Caco-2 (cell line): ENCODE data around the gene GGA1. TPM values are rescaled to one million over a fixed set of nuclear protein-coding genes. Genes with fewer than 3 reads are reported as not detected.
"Not testable (repeated sequence)": the region's sequence is repeated elsewhere in the genome, so short reads cannot be mapped to it uniquely, and the experiment has no call there.

Source experiments
- BruUV-seq: library from RNA; stranded (reverse); fragments of 400-500 nt; replicated peaks from 2 replicates; lab custom pipeline; 2021; lab: Mats Ljungman, UMichigan
- CTCF ChIA-PET: fragments of 300-600 bp; sonication (Branson Sonifier 250); formaldehyde crosslinking; loops from one replicate; lab custom pipeline; 2022; ENCODE audit warnings: antibody characterized with exemption; lab: Charles Lee
- POLR2A ChIA-PET: fragments of 300-600 bp; sonication (Branson Sonifier 250); formaldehyde crosslinking; loops from one replicate; lab custom pipeline; 2022; ENCODE audit warnings: antibody characterized with exemption; lab: Charles Lee
- DNase-seq, 2 experiments: peaks; one replicate each; pipeline versions ENCODE4 v3.0.0 to v3.0.0-alpha.2; 2020 to 2022
- H3K27me3 ChIP-seq: replicated peaks from 2 replicates; pipeline ENCODE4 v1.6.0; 2011; ENCODE audit warnings: low read length; ENCODE audit not compliant: control insufficient read depth, insufficient read depth
- H3K36me3 ChIP-seq: 2 replicates; pipeline ENCODE4 v1.5.1; 2011; ENCODE audit warnings: low read length; ENCODE audit not compliant: control insufficient read depth, insufficient read depth
- H3K4me1 ChIP-seq: fragments of 250-450 bp; sonication (Bioruptor Pico); 2 replicates; pipeline ENCODE4 v1.5.1; 2020; ENCODE audit warnings: mild to moderate bottlenecking
- H3K4me3 ChIP-seq: 2 replicates; pipeline ENCODE4 v1.5.1; 2011; ENCODE audit warnings: low read depth, mild to moderate bottlenecking, control low read depth, low read length
- H3K9me3 ChIP-seq: fragments of 250-450 bp; sonication (Bioruptor Pico); 2 replicates; pipeline ENCODE4 v1.5.1; 2020; ENCODE audit warnings: mild to moderate bottlenecking, moderate library complexity
- H3K27ac Mint-ChIP-seq: one replicate; pipeline ENCODE4 v1.8.0; 2022; ENCODE audit warnings: mixed read lengths; ENCODE audit not compliant: unreplicated experiment
- H3K27me3 Mint-ChIP-seq: one replicate; pipeline ENCODE4 v1.8.0; 2022; ENCODE audit warnings: mixed read lengths; ENCODE audit not compliant: insufficient read depth, unreplicated experiment
- H3K36me3 Mint-ChIP-seq: one replicate; pipeline ENCODE4 v1.8.0; 2022; ENCODE audit warnings: mild to moderate bottlenecking, mixed read lengths; ENCODE audit not compliant: insufficient read depth, unreplicated experiment
- H3K4me1 Mint-ChIP-seq: one replicate; pipeline ENCODE4 v1.8.0; 2022; ENCODE audit warnings: low read depth, mixed read lengths; ENCODE audit not compliant: unreplicated experiment
- H3K4me3 Mint-ChIP-seq: one replicate; pipeline ENCODE4 v1.8.0; 2022; ENCODE audit warnings: mild to moderate bottlenecking, moderate library complexity, mixed read lengths; ENCODE audit not compliant: unreplicated experiment
- H3K9me3 Mint-ChIP-seq: one replicate; pipeline ENCODE4 v1.8.0; 2022; ENCODE audit warnings: mixed read lengths; ENCODE audit not compliant: unreplicated experiment
- CTCF ChIP-seq, 2 experiments: fragments of 200-600 bp in 1 of 2; IDR thresholded peaks; 1 replicate in 1 of 2; 2 replicates in 1 of 2; pipeline versions ENCODE4 v1.5.1 to v1.8.0; 2011 to 2022; ENCODE audit warnings: antibody characterized with exemption in 1 of 2, control low read depth in 1 of 2, inconsistent platforms in 1 of 2, low read depth in 1 of 2, low read length in 1 of 2, mild to moderate bottlenecking in 1 of 2, moderate library complexity in 1 of 2; ENCODE audit not compliant: insufficient read depth in 1 of 2, severe bottlenecking in 1 of 2, unreplicated experiment in 1 of 2
- intact Hi-C: fragments of 100-400 bp; cut with micrococcal nuclease; formaldehyde crosslinking; loops from one replicate; pipeline ENCODE4 v1.10.0; 2022; ENCODE audit not compliant: unreplicated experiment
- total RNA-seq: library from RNA; stranded (reverse); gene quantifications from 2 replicates; pipeline ENCODE4 v1.2.3, GENCODE V29; 2022

The GGA1 gene
- total RNA-seq, 1 experiment from 2014 or later, result 65.7 TPM

DNA sequence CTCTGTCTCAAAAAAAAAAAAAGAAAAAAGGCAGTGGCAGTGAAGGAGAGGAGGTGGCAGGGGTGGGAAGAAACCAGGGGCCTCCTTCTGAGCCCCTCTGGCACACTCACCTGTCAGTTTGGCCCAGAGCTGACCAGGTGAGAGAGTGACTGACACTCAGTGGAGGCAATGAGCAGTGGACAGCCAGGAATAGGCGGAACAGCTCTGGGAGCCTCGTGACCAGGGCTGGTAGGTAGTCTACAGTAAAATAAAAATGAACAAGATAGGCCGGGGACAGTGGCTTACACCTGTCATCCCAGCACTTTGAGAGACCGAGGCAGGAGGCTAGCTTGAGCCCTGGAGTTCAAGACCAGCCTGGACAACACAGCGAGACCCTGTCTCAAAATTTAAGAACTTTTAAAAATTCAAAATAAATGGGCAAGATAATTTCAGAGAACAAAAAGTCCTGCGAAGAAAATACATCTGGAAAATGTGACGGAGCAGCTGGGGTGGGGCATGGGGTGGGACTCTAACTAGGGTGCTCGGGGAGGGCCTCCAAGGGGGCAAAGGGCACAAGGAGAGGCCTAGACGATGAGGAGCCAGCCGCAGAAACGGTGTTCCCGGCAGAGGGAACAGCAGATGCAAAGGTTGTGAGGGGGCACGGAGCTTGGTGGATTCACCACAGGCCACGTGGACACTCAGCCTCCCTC lies 46.1 kb downstream of the GGA1 start:
- Histone ChIP-seq H3K9me3 (no peaks in the 10 kb centered on the region), H3K4me3 (no peak overlapping the region), H3K27me3 (no peaks in the 10 kb centered on the region), H3K36me3 (no peaks in the 10 kb centered on the region; the same call in none of the 2 replicates), H3K4me1 (peaks cover 5% of the 10 kb centered on the region; the same call in 1 of the 2 replicates)
- ChIA-PET POLR2A (no interaction called here), CTCF (interaction anchor here (0.5 kb wide), 1 partner anchor 456 kb away, joined by 5 read pairs; no protein-coding TSS in a partner anchor)
- no peak for DNase-seq
- no TSS peak for BruUV-seq
- Mint-ChIP-seq H3K27ac (peak overlapping the region; percentile 65), H3K4me1 (peaks cover 9% of the 10 kb centered on the region), H3K4me3 (no peak overlapping the region), H3K9me3 (no peaks in the 10 kb centered on the region), H3K27me3 (no peaks in the 10 kb centered on the region), H3K36me3 (peaks cover 31% of the 10 kb centered on the region)
- TF ChIP-seq CTCF (IDR thresholded peaks at IDR 0.05; ENCODE audit: insufficient read depth in 1 of 2, low read depth in 1 of 2, low read length in 1 of 2, severe bottlenecking in 1 of 2, unreplicated experiment in 1 of 2), result no peak
- intact Hi-C loops, result loop anchor here (5.0 kb wide), 1 partner anchor 138 kb away; no protein-coding TSS in a partner anchor

DNA sequence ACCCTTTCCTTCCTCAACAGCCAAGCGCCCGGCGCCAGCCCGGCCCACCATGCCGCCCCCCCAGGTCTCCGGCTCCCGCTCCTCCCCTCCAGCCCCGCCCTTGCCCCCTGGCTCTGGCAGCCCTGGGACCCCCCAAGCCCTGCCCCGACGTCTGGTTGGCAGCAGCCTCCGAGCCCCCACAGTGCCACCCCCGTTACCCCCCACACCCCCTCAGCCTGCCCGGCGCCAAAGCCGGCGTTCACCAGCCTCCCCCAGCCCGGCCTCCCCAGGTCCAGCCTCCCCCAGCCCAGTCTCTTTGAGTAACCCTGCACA lies 46.6 kb downstream of the GGA1 start:
- TF ChIP-seq CTCF (IDR thresholded peaks at IDR 0.05; ENCODE audit: insufficient read depth in 1 of 2, low read depth in 1 of 2, low read length in 1 of 2, severe bottlenecking in 1 of 2, unreplicated experiment in 1 of 2), result no peak
- no peaks in the 10 kb centered on the region for H3K9me3 Mint-ChIP-seq
- Histone ChIP-seq H3K4me1 (peaks cover 8% of the 10 kb centered on the region), H3K36me3 (no peaks in the 10 kb centered on the region; the same call in none of the 2 replicates), H3K4me3 (no peak overlapping the region), H3K27me3 (no peaks in the 10 kb centered on the region), H3K9me3 (no peaks in the 10 kb centered on the region)
- CTCF ChIA-PET, result interaction anchor here (0.5 kb wide), 1 partner anchor 456 kb away, joined by 5 read pairs; no protein-coding TSS in a partner anchor
- DNase-seq, result no peak
- H3K4me3 Mint-ChIP-seq, result no peak overlapping the region
- intact Hi-C loops, result loop anchor here (5.0 kb wide), 1 partner anchor 137 kb away; no protein-coding TSS in a partner anchor
- no TSS peak for BruUV-seq
- no peaks in the 10 kb centered on the region for H3K27me3 Mint-ChIP-seq
- peaks cover 14% of the 10 kb centered on the region for H3K4me1 Mint-ChIP-seq
- H3K36me3 Mint-ChIP-seq, result peaks cover 29% of the 10 kb centered on the region
- POLR2A ChIA-PET, result no interaction called here
- no peak overlapping the region for H3K27ac Mint-ChIP-seq

GRCh38 chr22:37656583-37656982 lies 47.9 kb downstream of the GGA1 start:
- H3K9me3 Mint-ChIP-seq, H3K4me3 Mint-ChIP-seq, H3K9me3 ChIP-seq, H3K36me3 ChIP-seq, DNase-seq, H3K27me3 Mint-ChIP-seq, BruUV-seq, H3K4me3 ChIP-seq, H3K27me3 ChIP-seq, H3K27ac Mint-ChIP-seq, POLR2A ChIA-PET: not testable (repeated sequence)
- H3K4me1 ChIP-seq, result peaks cover 18% of the 10 kb centered on the region
- H3K36me3 Mint-ChIP-seq, result peaks cover 31% of the 10 kb centered on the region
- H3K4me1 Mint-ChIP-seq, result peaks cover 19% of the 10 kb centered on the region
- intact Hi-C loops, result loop anchor here (5.0 kb wide), 1 partner anchor 136 kb away; no protein-coding TSS in a partner anchor
- CTCF ChIA-PET, result interaction anchor here (3.9 kb wide), 1 partner anchor 13 kb away, joined by 66 read pairs; no protein-coding TSS in a partner anchor
